Fibroblast of gingiva (primary cell): ENCODE data around the gene INPP4A.

Source experiments
- DNase-seq: peaks from one replicate; pipeline ENCODE4 v3.0.0-alpha.2; 2011; ENCODE audit warnings: low read depth

Gene INPP4A

DNA sequence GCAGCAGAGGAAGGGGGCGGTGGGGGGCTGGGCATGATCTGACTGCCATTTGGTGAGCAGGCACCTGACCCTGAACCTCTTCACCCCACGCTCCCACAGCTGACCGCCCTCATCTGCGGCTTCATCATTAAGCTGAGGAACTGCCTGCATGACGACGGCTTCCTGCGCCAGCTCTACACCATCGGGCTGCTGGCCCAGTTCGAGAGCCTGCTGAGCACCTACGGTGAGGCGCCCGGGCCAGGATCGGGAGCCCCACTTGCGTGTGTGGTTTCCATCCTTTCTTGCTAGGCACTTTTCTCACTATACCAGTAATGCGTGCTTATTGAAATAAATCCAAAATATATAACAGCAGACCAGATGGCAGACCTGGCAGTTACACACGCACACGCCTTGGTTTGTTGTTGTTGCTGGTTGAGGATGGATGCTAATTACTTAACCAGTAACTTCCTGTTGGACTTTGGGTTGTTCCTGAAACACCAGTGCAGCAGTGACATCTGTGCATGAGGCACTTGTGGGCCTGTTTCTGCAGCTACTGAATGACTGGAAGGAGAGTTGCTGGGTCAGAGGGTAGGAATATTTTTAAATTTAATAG lies 120.0 kb downstream of the INPP4A start:
- DNase-seq, result no peak

DNA sequence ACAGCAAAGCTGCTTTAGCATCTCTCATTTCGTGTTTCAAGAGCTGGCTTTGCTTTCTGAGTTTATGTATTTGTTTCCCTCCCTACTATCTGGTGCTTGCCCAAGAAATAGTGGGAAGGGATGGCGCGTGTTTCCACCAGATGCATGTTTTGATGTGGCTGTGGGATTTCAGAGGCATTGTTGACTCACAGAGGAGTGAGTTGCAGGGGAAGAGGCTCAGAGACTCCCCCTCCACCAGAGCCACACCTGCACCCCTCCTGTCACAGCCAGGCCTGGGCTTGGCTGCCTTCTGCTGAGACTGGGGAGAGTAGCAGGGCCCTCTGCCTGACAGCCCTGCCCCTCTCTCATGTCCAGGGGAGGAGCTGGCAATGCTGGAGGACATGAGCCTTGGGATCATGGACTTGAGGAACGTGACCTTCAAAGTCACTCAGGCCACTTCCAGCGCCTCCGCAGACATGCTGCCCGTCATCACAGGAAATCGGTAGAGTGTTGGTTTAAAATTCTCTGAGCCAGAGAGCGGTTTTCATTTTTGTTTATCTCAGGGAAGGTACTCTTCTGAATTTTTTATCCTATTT lies 120.7 kb downstream of the INPP4A start:
- no peak for DNase-seq

DNA sequence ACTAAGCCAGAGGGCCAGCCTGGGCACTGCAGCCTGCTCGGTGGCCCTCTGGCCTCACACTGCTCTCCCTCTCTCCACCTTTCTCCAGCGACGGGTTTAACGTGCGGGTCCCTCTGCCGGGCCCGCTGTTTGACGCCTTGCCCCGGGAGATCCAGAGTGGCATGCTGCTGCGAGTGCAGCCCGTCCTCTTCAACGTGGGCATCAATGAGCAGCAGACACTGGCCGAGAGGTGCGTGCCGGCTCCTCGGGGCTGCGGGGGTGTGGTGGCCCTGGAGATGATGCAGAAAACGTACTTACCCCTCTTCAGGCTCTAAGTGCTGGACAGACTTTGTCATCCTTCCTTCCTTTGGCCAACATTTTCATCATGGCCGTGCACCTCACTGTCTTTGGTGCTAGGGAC lies 121.3 kb downstream of the INPP4A start:
- DNase-seq, result no peak

DNA sequence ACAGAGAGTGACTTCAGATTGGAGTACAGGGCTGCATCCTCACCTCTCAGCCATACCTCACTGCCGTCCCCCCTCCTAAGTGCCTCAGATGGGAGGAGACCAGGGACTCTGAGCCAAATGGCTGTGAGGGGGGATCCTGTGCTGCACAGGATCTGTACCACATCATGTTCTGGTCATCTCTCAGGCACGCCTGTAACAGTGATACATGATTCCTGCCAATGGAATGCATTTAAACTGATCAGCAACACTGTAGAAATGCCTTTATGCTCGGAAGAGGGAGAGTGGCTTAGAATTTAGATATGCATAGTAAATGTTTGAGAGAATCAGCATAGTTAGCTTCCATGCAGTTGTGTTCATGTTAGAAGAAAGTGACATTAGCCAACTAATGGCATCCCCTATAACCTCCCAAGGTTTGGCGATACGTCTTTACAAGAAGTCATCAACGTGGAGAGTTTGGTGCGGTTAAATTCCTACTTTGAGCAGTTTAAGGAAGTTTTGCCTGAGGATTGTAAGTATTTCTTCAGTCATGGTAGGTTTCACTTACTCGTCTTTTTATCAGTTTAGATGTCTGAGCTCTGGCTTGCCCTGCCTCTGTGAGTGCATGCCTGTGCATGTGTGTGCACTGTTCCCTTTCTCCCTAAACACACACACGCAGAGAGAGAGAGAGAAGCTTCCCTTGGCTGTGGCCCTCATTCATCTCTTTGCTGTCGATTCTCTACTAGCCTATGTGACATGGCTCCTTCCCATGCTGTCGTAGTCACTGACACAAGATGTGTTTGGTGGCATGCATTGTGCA lies 123.7 kb downstream of the INPP4A start:
- DNase-seq, result no peak

DNA sequence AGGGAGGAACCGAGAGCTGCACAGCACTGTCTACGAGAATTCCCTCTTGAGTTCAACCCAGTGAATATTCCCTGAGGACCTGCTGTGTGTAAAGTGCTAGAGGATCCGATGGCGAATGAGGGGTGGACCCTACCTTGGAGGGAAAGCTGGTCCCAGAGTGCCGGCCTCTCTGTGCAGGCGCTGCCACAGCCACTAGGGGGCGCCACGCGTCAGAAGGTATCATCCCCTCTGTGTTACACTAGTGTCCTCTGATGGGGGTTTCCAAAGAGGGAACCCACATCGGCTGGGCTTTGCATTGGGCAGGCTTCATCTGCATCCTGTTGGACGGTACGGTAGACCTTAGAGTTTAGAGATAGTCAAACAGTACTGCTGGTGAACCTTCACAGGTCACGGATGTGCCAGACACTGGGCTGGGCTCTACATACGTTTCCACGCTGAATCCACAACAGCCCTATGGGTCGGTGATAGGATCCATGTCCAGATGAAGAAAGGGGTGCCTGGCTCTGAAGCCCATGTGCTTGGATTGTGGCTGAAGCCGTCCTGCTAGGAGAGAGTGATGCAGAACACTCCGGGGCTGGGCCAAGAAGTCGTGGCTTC lies 124.6 kb downstream of the INPP4A start:
- no peak for DNase-seq

DNA sequence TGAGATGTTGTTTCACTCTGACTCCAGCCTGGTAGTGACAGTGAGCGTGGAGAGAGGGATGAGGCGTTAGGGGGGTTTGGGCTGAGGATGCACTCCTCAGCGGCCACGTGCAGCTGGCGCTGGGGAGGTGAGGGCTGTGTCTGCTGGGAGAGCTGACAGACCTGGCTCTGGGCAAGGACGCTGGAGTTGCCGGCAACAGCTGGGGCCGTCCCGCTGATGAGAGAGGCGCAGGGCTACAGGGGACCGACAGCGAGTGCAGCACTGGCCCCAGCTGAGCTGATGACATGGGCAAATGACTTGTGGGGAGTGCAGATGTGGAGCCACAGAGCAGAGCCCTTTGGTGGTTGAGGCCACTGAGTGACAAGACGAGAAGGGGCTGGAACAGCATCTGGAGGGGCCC lies 125.3 kb downstream of the INPP4A start:
- no peak for DNase-seq

DNA sequence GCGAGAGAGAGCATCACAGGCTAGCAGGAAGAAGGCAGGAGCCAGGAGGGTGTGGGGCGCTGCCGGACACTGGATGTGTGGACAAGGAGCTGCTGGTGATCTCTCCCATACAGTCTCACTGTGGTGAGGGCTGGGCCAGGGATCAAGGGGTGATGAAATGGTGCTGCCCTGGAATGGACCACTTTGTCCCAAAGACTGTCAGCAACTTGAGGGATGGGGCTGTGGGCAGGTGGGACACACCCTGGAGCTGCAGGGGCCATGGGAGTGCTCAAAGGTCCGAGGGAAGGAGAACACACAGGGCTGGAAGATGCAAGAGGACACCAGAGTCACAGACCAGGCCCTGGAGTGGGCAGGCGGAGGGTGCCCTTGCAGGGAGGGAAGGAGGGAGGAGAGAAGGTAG lies 125.7 kb downstream of the INPP4A start:
- DNase-seq, result no peak

DNA sequence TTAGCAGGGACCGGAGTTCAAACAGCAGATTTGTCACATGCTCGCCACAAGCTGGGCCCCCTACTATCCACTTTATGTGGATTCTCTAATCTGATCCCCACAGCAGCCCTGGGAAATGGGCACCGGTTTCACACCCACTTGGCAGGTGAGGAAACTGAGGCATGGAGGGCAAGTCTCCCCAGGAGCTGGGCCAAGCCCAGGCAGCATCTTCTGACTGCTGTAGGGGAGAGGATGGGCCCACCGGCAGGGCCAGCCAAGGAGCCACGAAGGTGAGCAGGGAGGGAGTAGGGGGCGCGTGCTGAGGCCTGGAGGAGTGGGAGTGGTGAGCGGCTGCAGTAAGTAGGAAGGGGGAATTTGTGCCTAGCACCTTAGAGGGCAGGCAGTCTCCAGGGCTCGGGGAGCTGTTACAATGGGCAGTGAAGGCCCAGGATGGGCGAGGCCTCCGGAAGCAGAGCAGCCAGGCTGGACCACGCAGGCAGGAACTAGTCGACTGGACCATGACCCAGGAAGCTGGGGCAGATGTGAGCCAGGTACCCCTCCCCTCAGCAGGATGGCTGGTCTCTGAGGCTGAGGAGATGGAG lies 126.6 kb downstream of the INPP4A start:
- DNase-seq, result no peak

DNA sequence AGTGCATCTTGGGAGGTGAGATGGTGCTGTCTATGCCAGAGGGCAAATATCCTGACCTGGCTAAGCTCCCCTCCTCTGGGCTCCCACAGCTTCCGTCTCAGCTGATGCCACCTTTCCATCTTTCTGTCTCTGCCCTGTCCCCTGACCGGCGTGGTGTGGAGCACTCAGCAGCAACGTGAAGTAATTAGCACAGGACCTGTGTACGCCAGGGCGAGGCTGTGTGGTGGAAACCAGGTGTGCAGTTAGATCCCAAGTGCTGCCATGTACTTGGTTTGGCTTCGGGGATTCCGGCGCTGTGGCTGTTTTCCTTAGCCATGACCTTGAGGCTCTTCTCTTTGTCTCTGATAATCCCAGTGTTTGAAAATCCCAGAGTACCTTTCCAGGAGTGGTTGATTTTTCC lies 127.1 kb downstream of the INPP4A start:
- DNase-seq, result no peak

DNA sequence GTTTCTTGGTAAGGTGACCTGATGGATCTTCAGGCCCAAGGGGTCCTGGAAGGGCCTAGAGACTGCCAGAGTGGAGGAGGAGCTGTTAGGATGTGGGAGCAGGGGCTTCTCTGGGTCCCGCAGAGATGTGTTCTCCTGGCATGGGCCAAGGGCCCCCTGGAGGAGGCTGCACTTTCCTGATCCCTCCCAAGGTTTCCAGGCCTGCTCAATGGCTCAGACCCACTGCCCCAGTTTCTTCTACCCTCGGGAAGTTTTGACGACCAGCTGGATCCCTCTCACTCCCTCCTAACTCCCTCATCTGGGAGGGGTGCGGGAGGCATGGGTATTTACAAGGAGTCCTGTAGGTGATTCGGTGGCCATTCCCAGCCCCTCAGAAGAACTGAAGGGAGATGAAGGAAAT lies 127.6 kb downstream of the INPP4A start:
- DNase-seq, result no peak

DNA sequence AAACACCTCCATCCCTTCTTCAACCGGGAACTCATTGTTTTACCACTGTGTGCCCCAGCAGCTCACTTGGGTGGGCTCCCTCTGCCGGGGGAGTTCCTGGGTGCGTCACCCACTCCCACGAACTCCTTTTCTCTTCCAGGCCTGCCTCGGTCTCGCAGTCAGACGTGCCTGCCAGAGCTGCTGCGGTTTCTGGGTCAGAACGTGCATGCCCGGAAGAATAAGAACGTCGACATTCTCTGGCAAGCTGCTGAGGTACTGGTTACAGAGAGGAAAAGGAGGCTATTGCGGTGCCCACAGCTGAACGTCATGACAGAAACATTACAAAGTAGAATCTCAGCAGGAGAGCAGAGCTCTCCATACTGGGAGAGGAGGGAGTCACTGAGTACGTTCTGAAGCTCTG lies 128.0 kb downstream of the INPP4A start:
- peak; percentile 49 for DNase-seq

DNA sequence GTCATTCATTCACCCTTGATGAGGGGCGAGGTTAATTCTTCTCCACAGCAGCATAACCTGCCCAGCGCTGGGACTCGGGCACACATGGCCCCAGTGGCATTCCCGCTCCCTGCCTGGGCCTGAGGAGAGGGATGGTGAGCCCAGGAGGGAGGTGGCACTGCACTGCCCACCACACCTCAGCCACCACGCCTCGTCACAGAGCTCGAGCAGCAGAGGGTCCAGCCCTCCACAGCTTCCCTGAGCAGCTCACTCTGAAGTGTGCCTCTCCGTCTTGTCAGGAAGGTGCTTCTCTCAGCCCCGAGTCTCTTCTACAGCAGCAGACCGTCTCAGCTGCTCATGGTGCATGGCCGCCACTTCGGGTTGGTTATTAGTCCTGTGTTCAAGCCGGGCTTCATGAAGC lies 128.8 kb downstream of the INPP4A start:
- DNase-seq, result no peak

DNA sequence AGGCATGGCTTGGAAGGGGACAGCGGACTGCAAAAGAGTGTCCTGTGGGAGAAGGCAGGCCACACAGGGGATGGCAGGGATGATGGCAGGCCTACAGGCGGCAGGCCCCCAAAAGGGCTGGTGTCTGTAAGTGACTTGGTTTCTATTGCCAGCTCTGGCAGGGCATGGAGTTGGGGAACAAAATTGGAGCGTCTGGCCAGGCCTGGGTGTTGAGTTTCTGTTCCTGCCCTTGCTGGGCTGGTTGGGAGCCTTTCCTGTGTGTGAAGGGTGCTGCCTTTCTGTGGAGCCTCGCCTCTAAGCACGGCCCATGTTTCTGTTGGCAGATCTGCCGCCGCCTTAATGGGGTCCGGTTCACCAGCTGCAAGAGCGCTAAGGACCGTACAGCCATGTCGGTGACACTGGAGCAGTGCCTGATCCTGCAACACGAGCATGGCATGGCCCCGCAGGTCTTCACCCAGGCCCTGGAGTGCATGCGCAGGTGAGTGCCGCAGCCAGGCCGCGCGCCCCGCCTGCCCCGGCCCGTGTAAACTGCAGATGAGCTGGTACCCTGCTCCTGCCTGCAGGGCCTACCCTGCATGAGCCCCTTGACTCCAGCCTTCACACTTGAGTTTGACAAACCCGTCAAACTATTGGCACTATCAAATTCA lies 132.1 kb downstream of the INPP4A start:
- DNase-seq, result no peak

DNA sequence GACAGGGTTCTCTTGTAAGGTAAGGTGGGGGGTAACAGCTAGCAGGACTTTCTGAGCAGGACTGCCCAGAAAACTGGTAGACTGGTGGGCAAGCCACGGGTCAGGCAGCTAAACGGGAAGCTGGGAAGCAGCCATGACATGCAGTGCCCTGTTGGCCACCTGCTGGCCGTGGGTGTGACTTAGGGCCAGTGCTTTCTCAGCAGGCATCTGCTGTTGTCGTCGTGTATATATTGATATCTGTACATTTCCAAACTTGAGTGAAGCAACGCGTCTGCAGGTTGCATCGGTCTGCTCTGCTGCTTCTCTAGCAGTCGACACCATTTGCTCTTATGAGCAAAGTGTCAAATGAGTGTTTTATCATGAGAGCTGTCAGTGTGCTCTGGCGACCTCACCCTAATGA lies 132.7 kb downstream of the INPP4A start:
- DNase-seq, result no peak

DNA sequence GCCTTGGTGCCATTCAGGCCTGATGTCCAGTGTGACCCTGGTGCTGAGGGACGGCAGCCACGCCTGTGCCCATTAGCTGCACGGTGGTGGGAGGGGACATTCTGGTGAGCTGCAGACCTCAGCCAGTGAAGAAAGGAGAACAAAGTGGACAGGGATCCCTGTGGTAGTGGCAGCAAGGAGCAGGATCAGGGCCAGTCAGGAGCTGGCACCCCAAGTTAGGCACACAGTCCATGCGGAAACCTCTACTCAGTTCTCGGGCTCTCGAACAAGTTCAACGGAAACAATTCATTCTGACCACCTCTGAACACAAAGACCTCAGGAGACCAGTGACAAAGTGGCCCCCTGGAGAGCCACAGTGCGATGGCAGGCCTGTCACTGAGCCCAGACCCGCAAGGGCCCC lies 133.6 kb downstream of the INPP4A start:
- DNase-seq, result no peak

DNA sequence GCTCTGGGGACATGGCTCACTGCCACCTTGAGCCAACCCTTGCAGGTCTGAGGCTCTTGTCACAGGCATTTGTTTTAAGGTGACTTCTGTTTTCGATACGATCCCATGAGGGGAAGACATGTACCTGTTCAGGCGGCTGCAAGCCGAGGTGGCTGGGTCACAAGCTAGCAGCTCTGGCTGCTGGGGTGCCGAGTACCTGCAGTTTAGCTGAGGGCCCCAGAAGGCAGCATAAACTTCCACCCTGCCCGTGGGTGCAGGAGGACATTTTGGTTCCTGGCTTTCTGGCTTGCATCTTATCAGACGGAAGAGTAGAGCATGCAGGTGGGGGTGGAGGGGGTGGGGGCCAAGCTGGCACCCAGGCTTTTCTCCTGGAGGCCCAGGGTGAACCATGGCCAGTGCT lies 135.3 kb downstream of the INPP4A start:
- DNase-seq, result no peak

DNA sequence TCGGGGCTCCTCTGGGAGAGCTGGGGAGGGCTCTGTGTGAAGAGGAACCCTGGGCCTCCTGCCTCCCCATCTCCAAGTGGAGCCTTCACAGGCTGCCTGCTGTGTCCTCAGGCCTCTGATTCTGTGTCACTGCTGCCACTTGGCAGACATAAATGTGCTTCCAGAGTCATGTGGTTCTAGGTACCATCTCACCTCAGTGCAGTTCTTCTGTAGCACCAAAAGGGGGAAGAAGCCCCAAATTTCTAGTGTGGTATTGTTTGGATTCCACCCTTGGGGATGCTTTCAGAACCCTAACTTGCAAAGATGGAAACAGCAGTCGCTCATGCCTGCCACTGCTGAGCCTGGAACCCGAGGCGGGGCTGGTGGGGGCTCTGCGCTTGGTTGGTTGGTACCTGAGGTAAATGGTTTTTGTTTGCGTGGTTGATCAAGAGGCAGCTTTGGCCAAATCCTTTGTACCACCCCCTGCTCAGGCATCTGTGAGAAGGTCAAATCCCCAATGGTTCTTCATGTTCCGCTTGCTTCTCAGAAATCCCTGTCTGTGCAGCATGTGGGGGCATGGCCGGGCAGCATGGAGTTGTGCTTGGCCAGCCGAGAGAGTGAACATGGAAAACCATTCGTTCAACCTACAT lies 136.1 kb downstream of the INPP4A start:
- no peak for DNase-seq

DNA sequence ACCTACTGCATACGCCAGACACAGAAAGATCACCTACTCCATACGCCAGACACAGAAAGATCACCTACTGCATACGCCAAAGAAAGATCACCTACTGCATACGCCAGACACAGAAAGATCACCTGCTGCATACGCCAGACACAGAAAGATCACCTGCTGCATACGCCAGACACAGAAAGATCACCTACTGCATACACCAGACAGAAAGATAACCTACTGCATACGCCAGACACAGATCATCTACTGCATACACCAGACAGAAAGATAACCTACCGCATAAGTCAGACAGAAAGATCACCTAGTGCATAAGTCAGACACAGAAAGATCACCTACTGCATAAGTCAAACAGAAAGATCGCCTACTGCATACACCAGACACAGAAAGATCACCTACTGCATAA lies 137.9 kb downstream of the INPP4A start:
- DNase-seq, result no peak

DNA sequence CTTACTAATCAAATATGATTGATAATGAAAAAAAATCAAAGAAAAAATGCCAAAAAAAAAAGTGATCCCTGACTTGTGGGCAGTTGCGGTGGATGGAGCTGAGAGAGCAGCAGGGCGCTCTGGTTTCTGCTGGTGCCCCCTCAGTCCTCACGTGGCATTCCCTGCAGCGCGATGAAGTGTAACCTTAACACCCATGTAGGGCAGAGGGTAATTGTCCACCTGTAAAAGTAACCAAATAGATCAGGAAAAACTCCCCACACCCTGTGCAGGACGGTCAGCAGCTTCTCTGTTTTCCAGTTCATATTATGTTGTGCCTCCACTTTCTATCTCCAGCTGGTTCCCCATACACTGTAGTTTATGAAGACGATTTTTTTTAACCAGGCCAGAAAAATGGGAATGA lies 138.6 kb downstream of the INPP4A start:
- DNase-seq, result no peak

DNA sequence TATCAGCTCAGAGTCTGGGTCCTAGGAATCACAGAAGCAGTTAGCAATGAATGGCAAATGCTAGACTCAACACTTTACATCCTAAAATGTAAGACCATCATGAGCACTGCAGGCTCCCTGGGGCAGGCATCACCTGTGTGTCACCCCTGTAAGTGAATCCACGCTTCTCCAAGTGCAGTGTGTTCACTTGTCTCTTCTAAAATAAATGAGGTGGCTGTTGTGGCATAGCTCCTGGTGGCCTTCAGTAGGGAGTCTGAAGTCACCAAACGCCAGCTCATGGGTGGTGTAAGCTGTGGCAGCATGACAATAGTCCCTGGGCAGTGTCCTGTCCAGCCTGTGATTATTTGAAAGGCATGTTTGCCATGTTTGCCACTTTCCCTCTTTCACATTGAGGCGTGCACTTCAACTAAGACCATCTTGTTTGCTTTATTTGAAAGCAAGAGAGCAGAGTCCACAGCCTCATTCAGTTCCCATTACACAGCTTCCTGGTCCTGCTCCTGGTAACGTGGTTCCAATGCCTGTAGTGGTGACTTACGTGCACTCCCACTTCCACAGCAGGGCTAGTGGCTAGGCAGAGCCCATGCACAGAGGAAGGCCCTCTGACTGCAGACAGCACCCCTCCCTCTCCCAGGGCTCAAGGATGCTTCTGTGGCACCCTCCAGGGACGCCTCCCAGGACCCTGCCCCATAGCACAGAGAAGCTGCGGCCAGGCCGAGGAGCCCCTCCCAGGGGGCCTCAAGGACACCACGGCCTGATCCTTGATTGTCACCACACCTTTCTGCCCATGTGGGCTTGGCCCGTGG lies 139.4 kb downstream of the INPP4A start:
- DNase-seq, result no peak

DNA sequence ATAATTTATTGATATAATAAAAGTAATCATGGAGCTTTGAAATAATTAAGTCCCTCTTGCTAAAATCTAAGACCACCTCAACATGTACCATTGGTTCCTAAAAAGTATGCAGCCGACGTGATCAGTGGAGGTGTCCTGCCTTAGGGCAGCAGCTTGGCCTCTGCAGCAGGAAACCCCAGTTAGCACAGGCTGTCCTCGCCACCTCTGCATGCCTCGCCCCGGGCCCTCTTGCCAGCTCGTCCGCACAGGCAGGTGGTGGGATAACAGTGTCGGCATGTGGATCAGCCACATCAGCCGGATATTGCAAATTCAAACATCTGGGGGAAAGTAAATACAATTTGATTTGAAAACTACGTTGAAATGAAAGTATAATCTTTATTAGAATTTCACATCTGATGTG lies 140.7 kb downstream of the INPP4A start:
- DNase-seq, result no peak
